Astrocyte (in vitro differentiated cells and primary cell): ENCODE measurements around the gene HCN3. TPM values are rescaled to one million over a fixed set of nuclear protein-coding genes. Genes with fewer than 3 reads are reported as not detected.

Experiments
- DNase-seq: peaks from one replicate; pipeline ENCODE4 v3.0.0-alpha.2; 2010; ENCODE audit warnings: low read depth
- FAIRE-seq: peaks from 2 replicates; lab custom pipeline; 2011; peaks lifted over from hg19 to GRCh38; lab: Jason Lieb, UNC
- H2AFZ ChIP-seq: 2 replicates; pipeline ENCODE4 v1.6.0; 2012; ENCODE audit warnings: low read depth, low read length, inconsistent platforms
- H3K27ac ChIP-seq: 2 replicates; pipeline ENCODE4 v1.5.1; 2011; ENCODE audit warnings: low read depth, low read length, inconsistent platforms
- H3K27me3 ChIP-seq: 2 replicates; pipeline ENCODE4 v1.6.0; 2011; ENCODE audit warnings: low read length, inconsistent platforms; ENCODE audit not compliant: insufficient read depth
- H3K36me3 ChIP-seq: 2 replicates; pipeline ENCODE4 v1.5.1; 2011; ENCODE audit warnings: low read length, inconsistent platforms; ENCODE audit not compliant: insufficient read depth
- H3K4me1 ChIP-seq: 2 replicates; pipeline ENCODE4 v1.5.1; 2011; ENCODE audit warnings: low read length, inconsistent platforms; ENCODE audit not compliant: insufficient read depth
- H3K4me2 ChIP-seq: 2 replicates; pipeline ENCODE4 v1.6.0; 2012; ENCODE audit warnings: low read length, inconsistent platforms
- H3K4me3 ChIP-seq: 2 replicates; pipeline ENCODE4 v1.5.1; 2011; ENCODE audit warnings: low read depth, mild to moderate bottlenecking, low read length, inconsistent platforms; ENCODE audit not compliant: insufficient read depth
- H3K79me2 ChIP-seq: 2 replicates; pipeline ENCODE4 v1.6.0; 2012; ENCODE audit warnings: mild to moderate bottlenecking, low read length, inconsistent platforms; ENCODE audit not compliant: insufficient read depth
- H3K9ac ChIP-seq: 2 replicates; pipeline ENCODE4 v1.6.0; 2012; ENCODE audit warnings: mild to moderate bottlenecking, low read length, inconsistent platforms
- H3K9me3 ChIP-seq: 2 replicates; pipeline ENCODE4 v1.5.1; 2012; ENCODE audit warnings: low read depth, mild to moderate bottlenecking, low read length, inconsistent platforms; ENCODE audit not compliant: insufficient read depth
- H4K20me1 ChIP-seq: 2 replicates; pipeline ENCODE4 v1.6.0; 2012; ENCODE audit warnings: low read length, inconsistent platforms; ENCODE audit not compliant: insufficient read depth
- H3K27ac Mint-ChIP-seq: one replicate; pipeline ENCODE4 v1.8.0; 2021; ENCODE audit warnings: mild to moderate bottlenecking, mixed read lengths; ENCODE audit not compliant: unreplicated experiment
- H3K27me3 Mint-ChIP-seq: one replicate; pipeline ENCODE4 v1.8.0; 2021; ENCODE audit warnings: low read depth, mixed read lengths; ENCODE audit not compliant: unreplicated experiment
- H3K36me3 Mint-ChIP-seq: one replicate; pipeline ENCODE4 v1.8.0; 2021; ENCODE audit warnings: low read depth, mixed read lengths; ENCODE audit not compliant: unreplicated experiment
- H3K4me1 Mint-ChIP-seq: one replicate; pipeline ENCODE4 v1.8.0; 2021; ENCODE audit warnings: low read depth, mixed read lengths; ENCODE audit not compliant: unreplicated experiment
- H3K4me3 Mint-ChIP-seq: one replicate; pipeline ENCODE4 v1.8.0; 2021; ENCODE audit warnings: mild to moderate bottlenecking, moderate library complexity, mixed read lengths; ENCODE audit not compliant: unreplicated experiment
- H3K9me3 Mint-ChIP-seq: one replicate; pipeline ENCODE4 v1.8.0; 2021; ENCODE audit warnings: mild to moderate bottlenecking, mixed read lengths; ENCODE audit not compliant: unreplicated experiment
- EZH2 ChIP-seq: IDR thresholded peaks from 2 replicates; pipeline ENCODE4 v1.6.1; 2012; ENCODE audit warnings: mild to moderate bottlenecking, low read length, inconsistent platforms; ENCODE audit not compliant: insufficient read depth
- total RNA-seq: library from RNA; stranded (reverse); gene quantifications from 2 replicates; pipeline ENCODE4 v1.2.1, GENCODE V29; 2021
- TF ChIP-seq, protein P1 (sequence below): IDR thresholded peaks from 2 replicates; pipeline ENCODE4 v1.5.1; 2011; ENCODE audit warnings: low read depth, mild to moderate bottlenecking, inconsistent platforms, low read length, moderate library complexity; ENCODE audit not compliant: insufficient read depth

Gene HCN3
- total RNA-seq, 1 donor from 2014 or later, result 3.6 TPM

DNA sequence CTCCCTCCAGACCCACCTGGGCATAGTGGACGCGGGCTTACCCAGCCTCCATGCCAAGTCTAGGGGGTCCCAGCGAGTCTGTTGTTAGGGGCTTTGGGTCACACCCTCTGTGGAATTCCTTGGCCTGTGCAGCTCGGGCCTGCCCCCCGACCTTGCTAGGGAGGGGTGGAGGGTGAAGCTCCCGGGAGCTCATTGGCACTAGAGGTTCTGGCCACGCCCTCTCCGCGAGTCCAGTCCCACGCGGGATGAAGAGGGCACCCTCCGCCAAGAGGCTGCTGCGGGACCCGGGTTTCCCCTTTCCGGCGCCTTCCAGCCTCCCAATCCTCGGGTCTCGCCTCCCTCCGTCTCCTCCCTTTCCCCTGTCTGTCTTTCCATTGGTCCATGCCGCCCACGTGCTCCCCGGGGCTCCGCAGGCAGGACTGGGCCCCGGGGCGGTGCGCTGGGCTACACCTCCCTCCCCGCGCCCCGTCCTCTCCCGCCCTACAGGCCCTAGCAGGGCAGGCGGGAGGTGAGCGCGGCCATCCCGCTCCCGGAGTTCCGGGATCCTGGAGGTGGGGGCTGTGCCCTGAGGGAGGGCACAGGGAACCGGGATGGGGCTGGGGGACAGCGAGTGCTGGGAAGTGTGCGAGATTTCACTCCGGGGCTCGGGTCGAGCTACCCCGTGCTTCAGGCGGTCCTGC, 46.9 kb downstream of the HCN3 start:
- peaks cover 17% of the 10 kb centered on the region for H3K4me1 Mint-ChIP-seq
- Histone ChIP-seq H3K9me3 (no peaks in the 10 kb centered on the region), H3K4me1 (peaks cover 32% of the 10 kb centered on the region), H3K4me3 (peak overlapping the region; percentile 80), H2AFZ (peak overlapping the region; percentile 70), H3K27ac (peak overlapping the region; percentile 74), H3K27me3 (no peaks in the 10 kb centered on the region), H4K20me1 (peaks cover 47% of the 10 kb centered on the region), H3K36me3 (peaks cover 8% of the 10 kb centered on the region), H3K4me2 (peak overlapping the region; percentile 99), H3K9ac (peak overlapping the region; percentile 85), H3K79me2 (peaks cover 40% of the 10 kb centered on the region)
- peak overlapping the region; percentile 12 for H3K27ac Mint-ChIP-seq
- no peak for TF ChIP-seq EZH2
- TF ChIP-seq, protein P1, sequence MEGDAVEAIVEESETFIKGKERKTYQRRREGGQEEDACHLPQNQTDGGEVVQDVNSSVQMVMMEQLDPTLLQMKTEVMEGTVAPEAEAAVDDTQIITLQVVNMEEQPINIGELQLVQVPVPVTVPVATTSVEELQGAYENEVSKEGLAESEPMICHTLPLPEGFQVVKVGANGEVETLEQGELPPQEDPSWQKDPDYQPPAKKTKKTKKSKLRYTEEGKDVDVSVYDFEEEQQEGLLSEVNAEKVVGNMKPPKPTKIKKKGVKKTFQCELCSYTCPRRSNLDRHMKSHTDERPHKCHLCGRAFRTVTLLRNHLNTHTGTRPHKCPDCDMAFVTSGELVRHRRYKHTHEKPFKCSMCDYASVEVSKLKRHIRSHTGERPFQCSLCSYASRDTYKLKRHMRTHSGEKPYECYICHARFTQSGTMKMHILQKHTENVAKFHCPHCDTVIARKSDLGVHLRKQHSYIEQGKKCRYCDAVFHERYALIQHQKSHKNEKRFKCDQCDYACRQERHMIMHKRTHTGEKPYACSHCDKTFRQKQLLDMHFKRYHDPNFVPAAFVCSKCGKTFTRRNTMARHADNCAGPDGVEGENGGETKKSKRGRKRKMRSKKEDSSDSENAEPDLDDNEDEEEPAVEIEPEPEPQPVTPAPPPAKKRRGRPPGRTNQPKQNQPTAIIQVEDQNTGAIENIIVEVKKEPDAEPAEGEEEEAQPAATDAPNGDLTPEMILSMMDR, result no peak
- peaks cover 8% of the 10 kb centered on the region for H3K36me3 Mint-ChIP-seq
- peak; percentile 89 for DNase-seq
- H3K9me3 Mint-ChIP-seq, result no peaks in the 10 kb centered on the region
- no peak for FAIRE-seq
- H3K4me3 Mint-ChIP-seq, result peak overlapping the region; percentile 91
- no peaks in the 10 kb centered on the region for H3K27me3 Mint-ChIP-seq

DNA sequence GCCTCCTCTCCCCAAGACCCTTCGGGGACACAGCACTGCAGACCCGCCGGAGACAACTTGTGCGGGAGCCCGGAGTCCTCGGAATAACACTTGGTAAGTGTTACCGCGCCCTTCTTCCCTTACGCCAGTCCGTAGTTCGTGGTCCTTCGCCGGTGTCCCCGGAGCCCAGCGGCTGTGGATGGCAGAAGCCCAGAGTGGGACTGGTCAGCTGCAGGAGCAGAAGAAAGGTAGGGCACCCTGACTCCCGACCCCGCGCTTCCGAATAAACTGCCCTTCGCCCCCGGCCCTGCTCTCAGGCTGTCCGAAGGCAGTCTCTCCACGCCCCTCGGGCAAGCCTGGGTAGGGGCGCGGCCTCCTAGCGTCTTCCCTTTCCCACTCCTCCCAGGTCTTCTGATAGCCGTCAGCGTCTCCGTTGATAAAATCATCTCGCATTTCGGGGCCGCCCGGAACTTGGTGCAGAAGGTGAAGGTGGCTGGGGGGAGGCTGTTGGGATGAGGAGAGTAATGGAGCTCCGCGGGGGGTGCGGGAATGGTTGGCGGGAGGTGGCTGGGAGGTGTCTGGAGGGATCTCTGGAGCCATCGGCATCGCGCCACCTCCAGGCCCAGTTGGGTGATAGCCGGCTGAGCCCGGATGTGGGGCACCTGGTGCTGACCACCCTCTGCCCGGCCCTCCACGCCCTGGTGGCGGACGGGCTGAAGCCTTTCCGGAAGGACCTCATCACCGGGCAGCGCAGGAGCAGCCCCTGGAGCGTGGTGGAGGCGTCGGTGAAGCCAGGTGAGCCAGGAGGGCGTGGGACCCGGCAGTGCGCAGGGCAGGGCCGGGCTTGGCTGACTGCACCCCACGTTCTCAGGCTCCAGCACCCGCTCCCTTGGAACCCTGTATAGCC, 47.7 kb downstream of the HCN3 start:
- TF ChIP-seq EZH2, result no peak
- TF ChIP-seq, protein P1, result peak; percentile 16
- Mint-ChIP-seq H3K9me3 (no peaks in the 10 kb centered on the region), H3K27me3 (no peaks in the 10 kb centered on the region), H3K4me1 (peaks cover 17% of the 10 kb centered on the region), H3K36me3 (peaks cover 9% of the 10 kb centered on the region), H3K4me3 (peak overlapping the region; percentile 91), H3K27ac (peak overlapping the region; percentile 58)
- Histone ChIP-seq H3K9ac (peak overlapping the region; percentile 85), H3K4me2 (peak overlapping the region; percentile 99), H3K36me3 (peaks cover 6% of the 10 kb centered on the region), H3K79me2 (peaks cover 40% of the 10 kb centered on the region), H3K9me3 (no peaks in the 10 kb centered on the region), H4K20me1 (peaks cover 47% of the 10 kb centered on the region), H3K4me3 (peak overlapping the region; percentile 80), H3K4me1 (peaks cover 32% of the 10 kb centered on the region), H2AFZ (peak overlapping the region; percentile 58), H3K27me3 (no peaks in the 10 kb centered on the region), H3K27ac (peak overlapping the region; percentile 32)
- DNase-seq, result no peak
- no peak for FAIRE-seq
